ENCODE results near the gene TBX2. TPM values are rescaled to one million over a fixed set of nuclear protein-coding genes. Genes with fewer than 3 reads are reported as not detected.

The TBX2 gene
- total and polyA plus RNA-seq, 10 of the 15 experiments (the other 5 are each of a cell fraction or from before 2014, with no cell fraction given), result 0.13 TPM; not detected in 9

DNA sequence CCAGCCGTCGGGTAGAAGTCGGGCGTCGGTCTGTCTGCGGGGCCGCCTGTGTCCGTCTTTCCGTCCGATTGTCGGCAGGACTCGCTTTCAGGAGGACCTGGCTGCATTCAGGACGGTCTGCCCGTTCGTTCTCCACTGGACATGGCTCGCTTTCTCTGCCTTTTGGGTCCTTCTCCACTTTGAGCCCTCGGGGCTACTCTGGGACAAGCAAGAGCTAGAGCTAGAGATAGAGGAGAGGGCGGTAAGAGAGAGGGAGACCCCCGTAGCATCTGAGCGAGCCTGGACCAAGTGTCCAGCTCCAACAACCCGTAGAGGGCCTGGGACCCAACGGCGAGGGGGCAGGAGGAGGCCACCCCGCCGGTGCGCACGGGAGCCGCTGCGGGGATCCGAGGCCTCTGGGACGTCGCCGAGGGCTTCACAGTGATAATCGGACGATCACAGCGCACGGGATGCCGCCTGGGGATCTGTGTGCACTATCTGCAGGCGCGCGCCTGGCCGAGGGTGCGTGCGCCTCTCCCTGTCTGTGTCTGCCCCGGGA, 57.1 kb downstream of the TBX2 start (continued):
- TF ChIP-seq, protein P1, sequence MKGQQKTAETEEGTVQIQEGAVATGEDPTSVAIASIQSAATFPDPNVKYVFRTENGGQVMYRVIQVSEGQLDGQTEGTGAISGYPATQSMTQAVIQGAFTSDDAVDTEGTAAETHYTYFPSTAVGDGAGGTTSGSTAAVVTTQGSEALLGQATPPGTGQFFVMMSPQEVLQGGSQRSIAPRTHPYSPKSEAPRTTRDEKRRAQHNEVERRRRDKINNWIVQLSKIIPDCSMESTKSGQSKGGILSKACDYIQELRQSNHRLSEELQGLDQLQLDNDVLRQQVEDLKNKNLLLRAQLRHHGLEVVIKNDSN (IDR thresholded peaks at IDR 0.05; ENCODE audit: borderline replicate concordance, extremely low read length, insufficient read depth, low read depth, low read length), result no peak
- TF ChIP-seq STAT1 (conservative IDR thresholded peaks at IDR 0.05) (no peak), NBN (IDR thresholded peaks at IDR 0.05) (no peak)
- TF ChIP-seq, protein P2, sequence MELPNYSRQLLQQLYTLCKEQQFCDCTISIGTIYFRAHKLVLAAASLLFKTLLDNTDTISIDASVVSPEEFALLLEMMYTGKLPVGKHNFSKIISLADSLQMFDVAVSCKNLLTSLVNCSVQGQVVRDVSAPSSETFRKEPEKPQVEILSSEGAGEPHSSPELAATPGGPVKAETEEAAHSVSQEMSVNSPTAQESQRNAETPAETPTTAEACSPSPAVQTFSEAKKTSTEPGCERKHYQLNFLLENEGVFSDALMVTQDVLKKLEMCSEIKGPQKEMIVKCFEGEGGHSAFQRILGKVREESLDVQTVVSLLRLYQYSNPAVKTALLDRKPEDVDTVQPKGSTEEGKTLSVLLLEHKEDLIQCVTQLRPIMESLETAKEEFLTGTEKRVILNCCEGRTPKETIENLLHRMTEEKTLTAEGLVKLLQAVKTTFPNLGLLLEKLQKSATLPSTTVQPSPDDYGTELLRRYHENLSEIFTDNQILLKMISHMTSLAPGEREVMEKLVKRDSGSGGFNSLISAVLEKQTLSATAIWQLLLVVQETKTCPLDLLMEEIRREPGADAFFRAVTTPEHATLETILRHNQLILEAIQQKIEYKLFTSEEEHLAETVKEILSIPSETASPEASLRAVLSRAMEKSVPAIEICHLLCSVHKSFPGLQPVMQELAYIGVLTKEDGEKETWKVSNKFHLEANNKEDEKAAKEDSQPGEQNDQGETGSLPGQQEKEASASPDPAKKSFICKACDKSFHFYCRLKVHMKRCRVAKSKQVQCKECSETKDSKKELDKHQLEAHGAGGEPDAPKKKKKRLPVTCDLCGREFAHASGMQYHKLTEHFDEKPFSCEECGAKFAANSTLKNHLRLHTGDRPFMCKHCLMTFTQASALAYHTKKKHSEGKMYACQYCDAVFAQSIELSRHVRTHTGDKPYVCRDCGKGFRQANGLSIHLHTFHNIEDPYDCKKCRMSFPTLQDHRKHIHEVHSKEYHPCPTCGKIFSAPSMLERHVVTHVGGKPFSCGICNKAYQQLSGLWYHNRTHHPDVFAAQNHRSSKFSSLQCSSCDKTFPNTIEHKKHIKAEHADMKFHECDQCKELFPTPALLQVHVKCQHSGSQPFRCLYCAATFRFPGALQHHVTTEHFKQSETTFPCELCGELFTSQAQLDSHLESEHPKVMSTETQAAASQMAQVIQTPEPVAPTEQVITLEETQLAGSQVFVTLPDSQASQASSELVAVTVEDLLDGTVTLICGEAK (IDR thresholded peaks at IDR 0.05; ENCODE audit: borderline replicate concordance), result no peak

DNA sequence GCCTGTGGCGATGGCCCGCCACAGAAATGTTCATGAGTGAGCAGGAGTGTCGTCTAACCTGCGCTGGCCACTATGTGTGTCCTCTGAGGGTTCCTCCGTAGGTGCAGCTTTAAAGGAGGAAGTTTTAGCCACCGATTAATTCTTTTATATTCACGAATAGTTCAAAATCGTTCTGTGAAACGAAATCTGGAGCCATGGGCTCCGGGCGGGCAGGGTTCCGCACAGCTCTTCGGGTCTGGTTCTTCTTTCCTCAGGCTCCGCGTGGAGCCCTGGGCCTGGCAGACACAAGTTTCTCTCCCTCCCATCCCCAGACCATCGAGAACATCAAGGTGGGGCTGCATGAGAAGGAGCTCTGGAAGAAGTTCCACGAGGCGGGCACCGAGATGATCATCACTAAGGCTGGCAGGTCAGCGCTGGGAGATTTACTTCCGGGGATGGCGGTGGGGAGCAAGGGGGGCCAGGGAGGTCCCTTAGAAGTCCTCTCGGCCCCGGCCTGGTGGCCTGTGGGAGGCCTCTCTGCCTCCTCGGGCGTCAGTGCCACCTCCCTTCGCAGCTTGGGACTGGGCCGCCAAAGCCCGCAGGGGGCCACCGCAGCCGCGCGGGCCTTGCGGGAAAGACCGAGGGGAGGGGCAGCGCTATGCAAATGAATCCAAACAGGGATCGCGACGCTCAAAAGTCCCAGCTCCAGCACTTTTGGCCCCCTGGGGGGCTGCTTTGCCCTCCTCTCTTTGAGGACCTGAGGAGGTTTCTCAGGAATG, 57.8 kb downstream of the TBX2 start:
- H3K4me1 ChIP-seq (ENCODE audit: control insufficient read depth, insufficient read depth, low read length), result no peaks in the 10 kb centered on the region
- intact Hi-C loops (cut with micrococcal nuclease; ENCODE audit: unreplicated experiment) (no loop called here), in situ Hi-C loops (cut with MboI) (no loop called here)
- H3K9ac ChIP-seq (ENCODE audit: control insufficient read depth, insufficient read depth, low read length), result no peak overlapping the region
- H3K79me2 ChIP-seq (ENCODE audit: control insufficient read depth, insufficient read depth, low read length), result no peaks in the 10 kb centered on the region
- ChIA-PET CTCF (no interaction called here), POLR2A (no interaction called here), RAD21 (ENCODE audit: unreplicated experiment) (no interaction called here), SMC1A (ENCODE audit: uncharacterized antibody, unreplicated experiment) (no interaction called here)
- H3K27me3 ChIP-seq (replicated peaks in 1 of 2; ENCODE audit: control insufficient read depth in 2 of 2, insufficient read depth in 2 of 2, low read length in 1 of 2), result peaks cover 31 to 47% of the 10 kb centered on the region in 2 experiments
- ATAC-seq (no peak), DNase-seq (ENCODE audit: low read depth, low spot score) (no peak), FAIRE-seq (no peak)
- H4K20me1 ChIP-seq (ENCODE audit: control insufficient read depth, insufficient read depth), result no peaks in the 10 kb centered on the region
- BruUV-seq (replicated peaks), result no TSS peak
- no peak overlapping the region for H3K4me2 ChIP-seq (ENCODE audit: control insufficient read depth, insufficient read depth)
- H3K27ac ChIP-seq (ENCODE audit: control insufficient read depth, insufficient read depth), result no peak overlapping the region
- no peaks in the 10 kb centered on the region for H3K9me3 ChIP-seq (replicated peaks; ENCODE audit: control insufficient read depth, insufficient read depth, low read length)
- no peak overlapping the region for H3K4me3 ChIP-seq
- no peak overlapping the region for H2AFZ ChIP-seq (ENCODE audit: control insufficient read depth, low read depth, low read length)
- WGBS (ENCODE audit: insufficient coverage, insufficient replicate concordance, low lambda C conversion rate, missing lambda C conversion rate), result 36% methylated on average over 39 of the region's 39 CpGs
- H3K36me3 ChIP-seq (ENCODE audit: control insufficient read depth in 2 of 2, insufficient read depth in 2 of 2, low read length in 1 of 2), result no peaks in the 10 kb centered on the region
- no peak for TF ChIP-seq RCOR1 (conservative IDR thresholded peaks at IDR 0.05; ENCODE audit: low read depth, low read length)
- TF ChIP-seq, protein P3, sequence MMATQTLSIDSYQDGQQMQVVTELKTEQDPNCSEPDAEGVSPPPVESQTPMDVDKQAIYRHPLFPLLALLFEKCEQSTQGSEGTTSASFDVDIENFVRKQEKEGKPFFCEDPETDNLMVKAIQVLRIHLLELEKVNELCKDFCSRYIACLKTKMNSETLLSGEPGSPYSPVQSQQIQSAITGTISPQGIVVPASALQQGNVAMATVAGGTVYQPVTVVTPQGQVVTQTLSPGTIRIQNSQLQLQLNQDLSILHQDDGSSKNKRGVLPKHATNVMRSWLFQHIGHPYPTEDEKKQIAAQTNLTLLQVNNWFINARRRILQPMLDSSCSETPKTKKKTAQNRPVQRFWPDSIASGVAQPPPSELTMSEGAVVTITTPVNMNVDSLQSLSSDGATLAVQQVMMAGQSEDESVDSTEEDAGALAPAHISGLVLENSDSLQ (IDR thresholded peaks at IDR 0.05), result no peak
- TF ChIP-seq, protein P4, sequence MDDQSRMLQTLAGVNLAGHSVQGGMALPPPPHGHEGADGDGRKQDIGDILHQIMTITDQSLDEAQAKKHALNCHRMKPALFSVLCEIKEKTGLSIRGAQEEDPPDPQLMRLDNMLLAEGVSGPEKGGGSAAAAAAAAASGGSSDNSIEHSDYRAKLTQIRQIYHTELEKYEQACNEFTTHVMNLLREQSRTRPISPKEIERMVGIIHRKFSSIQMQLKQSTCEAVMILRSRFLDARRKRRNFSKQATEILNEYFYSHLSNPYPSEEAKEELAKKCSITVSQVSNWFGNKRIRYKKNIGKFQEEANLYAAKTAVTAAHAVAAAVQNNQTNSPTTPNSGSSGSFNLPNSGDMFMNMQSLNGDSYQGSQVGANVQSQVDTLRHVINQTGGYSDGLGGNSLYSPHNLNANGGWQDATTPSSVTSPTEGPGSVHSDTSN (IDR thresholded peaks at IDR 0.05; ENCODE audit: insufficient replicate concordance, low read depth, low read length), result no peak
- TF ChIP-seq, protein P5, sequence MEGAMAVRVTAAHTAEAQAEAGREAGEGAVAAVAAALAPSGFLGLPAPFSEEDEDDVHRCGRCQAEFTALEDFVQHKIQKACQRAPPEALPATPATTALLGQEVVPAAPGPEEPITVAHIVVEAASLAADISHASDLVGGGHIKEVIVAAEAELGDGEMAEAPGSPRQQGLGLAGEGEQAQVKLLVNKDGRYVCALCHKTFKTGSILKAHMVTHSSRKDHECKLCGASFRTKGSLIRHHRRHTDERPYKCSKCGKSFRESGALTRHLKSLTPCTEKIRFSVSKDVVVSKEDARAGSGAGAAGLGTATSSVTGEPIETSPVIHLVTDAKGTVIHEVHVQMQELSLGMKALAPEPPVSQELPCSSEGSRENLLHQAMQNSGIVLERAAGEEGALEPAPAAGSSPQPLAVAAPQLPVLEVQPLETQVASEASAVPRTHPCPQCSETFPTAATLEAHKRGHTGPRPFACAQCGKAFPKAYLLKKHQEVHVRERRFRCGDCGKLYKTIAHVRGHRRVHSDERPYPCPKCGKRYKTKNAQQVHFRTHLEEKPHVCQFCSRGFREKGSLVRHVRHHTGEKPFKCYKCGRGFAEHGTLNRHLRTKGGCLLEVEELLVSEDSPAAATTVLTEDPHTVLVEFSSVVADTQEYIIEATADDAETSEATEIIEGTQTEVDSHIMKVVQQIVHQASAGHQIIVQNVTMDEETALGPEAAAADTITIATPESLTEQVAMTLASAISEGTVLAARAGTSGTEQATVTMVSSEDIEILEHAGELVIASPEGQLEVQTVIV (IDR thresholded peaks at IDR 0.05; ENCODE audit: borderline replicate concordance, partially characterized antibody), result no peak
